Right lobe of liver (tissue), 6 donors: ENCODE results near the gene ITPA. TPM values are rescaled to one million over a fixed set of nuclear protein-coding genes. Genes with fewer than 3 reads are reported as not detected.

Source experiments
- ATAC-seq, 4 donors: fragments of 200-7000 bp; cut with Tn5 transposase; one replicate each; pipeline ENCODE4 v1.9.1; 2020; ENCODE audit warnings: mild to moderate bottlenecking in 4 of 4, moderate library complexity in 4 of 4
- DNase-seq, 3 donors: peaks; one replicate each; pipeline ENCODE4 v3.0.0-alpha.2; 2020
- H3K27ac ChIP-seq, 3 donors: fragments of 200-600 bp; one replicate each; pipeline ENCODE4 v1.8.0; 2022
- H3K27me3 ChIP-seq, 2 donors: fragments of 200-600 bp; one replicate each; pipeline ENCODE4 v1.8.0; 2022
- H3K36me3 ChIP-seq, 4 donors: fragments of 200-600 bp; sonication (generic) in 1 of 4; one replicate each; pipeline versions ENCODE4 v1.5.1 to v1.8.0; 2017 to 2022; ENCODE audit warnings: control low read depth in 1 of 4
- H3K4me1 ChIP-seq, 4 donors: fragments of 200-600 bp; sonication (generic) in 1 of 4; one replicate each; pipeline versions ENCODE4 v1.5.1 to v1.8.0; 2017 to 2022; ENCODE audit warnings: control low read depth in 1 of 4
- H3K4me3 ChIP-seq, 3 donors: fragments of 200-600 bp; one replicate each; pipeline ENCODE4 v1.8.0; 2022
- H3K9me3 ChIP-seq, 4 donors: fragments of 200-600 bp; sonication (generic) in 1 of 4; one replicate each; pipeline versions ENCODE4 v1.5.1 to v1.8.0; 2017 to 2022; ENCODE audit warnings: control low read depth in 1 of 4
- POLR2A ChIP-seq: fragments of 450-650 bp; IDR thresholded peaks from one replicate; pipeline ENCODE4 v1.6.1; 2017; ENCODE audit warnings: antibody characterized with exemption, mild to moderate bottlenecking
- WGBS: methylation state at CpG from one replicate; pipeline ENCODE4 v1.1.6; 2018; ENCODE audit warnings: low coverage, low lambda C conversion rate; ENCODE audit not compliant: insufficient coverage; ENCODE audit errors: missing lambda C conversion rate; 5-methylcytosine and 5-hydroxymethylcytosine counted together
- intact Hi-C, 2 donors: fragments of 100-400 bp; cut with DNase I; formaldehyde crosslinking; loops; one replicate each; pipeline versions ENCODE4 v1.11.2 to v1.14.1; 2022
- total RNA-seq, 6 experiments: library from RNA; depleted of rRNA in 2 of 6; stranded (reverse); fragments of >200 nt in 2 of 6; fragmentation: NEBNext Ultra II Directional in 3 of 6; extraction: Animal tissue kit (Norgen Biotek cat#: 25700) in 3 of 6; gene quantifications; one replicate each; pipeline versions ENCODE4 v1.1.0 to v1.2.4, GENCODE V29; 2016 to 2023
- TF ChIP-seq, protein P1 (sequence below), 4 donors: fragments of 200-600 bp in 3 of 4; fragments of 450-650 bp in 1 of 4; IDR thresholded peaks; one replicate each; pipeline versions ENCODE4 v1.5.1 to v1.8.0; 2016 to 2022; ENCODE audit warnings: antibody characterized with exemption in 4 of 4, mild to moderate bottlenecking in 2 of 4
- donor health status: DM: no; HTN: yes; CAD: no.
- donor health status: DM: no; HTN: no; CAD: no.
- donor health status: DM: no; HTN: no; CAD: no.
- donor health status: DM: no; HTN: yes; CAD: no.
- donor health status: DM: no; HTN: yes; CAD: no.

Gene ITPA
- total RNA-seq, 6 experiments from 2014 or later, result 17.5 to 38.8 (median 26.7) TPM

- Histone ChIP-seq H3K27me3 (no peaks in the 10 kb centered on the region), H3K4me1 (peaks cover 0 to 8% (median 0%) of the 10 kb centered on the region in 4 donors), H3K4me3 (no peak overlapping the region), H3K27ac (no peak overlapping the region), H3K9me3 (no peaks in the 10 kb centered on the region), H3K36me3 (no peaks in the 10 kb centered on the region)
- DNase-seq (no peak), ATAC-seq (no peak)
- TF ChIP-seq POLR2A, result no peak
- TF ChIP-seq, protein P1, sequence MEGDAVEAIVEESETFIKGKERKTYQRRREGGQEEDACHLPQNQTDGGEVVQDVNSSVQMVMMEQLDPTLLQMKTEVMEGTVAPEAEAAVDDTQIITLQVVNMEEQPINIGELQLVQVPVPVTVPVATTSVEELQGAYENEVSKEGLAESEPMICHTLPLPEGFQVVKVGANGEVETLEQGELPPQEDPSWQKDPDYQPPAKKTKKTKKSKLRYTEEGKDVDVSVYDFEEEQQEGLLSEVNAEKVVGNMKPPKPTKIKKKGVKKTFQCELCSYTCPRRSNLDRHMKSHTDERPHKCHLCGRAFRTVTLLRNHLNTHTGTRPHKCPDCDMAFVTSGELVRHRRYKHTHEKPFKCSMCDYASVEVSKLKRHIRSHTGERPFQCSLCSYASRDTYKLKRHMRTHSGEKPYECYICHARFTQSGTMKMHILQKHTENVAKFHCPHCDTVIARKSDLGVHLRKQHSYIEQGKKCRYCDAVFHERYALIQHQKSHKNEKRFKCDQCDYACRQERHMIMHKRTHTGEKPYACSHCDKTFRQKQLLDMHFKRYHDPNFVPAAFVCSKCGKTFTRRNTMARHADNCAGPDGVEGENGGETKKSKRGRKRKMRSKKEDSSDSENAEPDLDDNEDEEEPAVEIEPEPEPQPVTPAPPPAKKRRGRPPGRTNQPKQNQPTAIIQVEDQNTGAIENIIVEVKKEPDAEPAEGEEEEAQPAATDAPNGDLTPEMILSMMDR (IDR thresholded peaks at IDR 0.05), result no peak
- intact Hi-C loops, result no loop called here
- WGBS, result 80% methylated on average over 1 of the region's 25 CpGs
Observed at GRCh38 chr20:3233991-3234498, 24.7 kb downstream of the ITPA start.

- H3K27me3 ChIP-seq, result peaks cover 0 to 7% of the 10 kb centered on the region in 2 donors
- WGBS, result no CpG with 5 or more reads among the region's 4 CpGs
- H3K27ac ChIP-seq, result no peak overlapping the region
- H3K36me3 ChIP-seq, result no peaks in the 10 kb centered on the region
- DNase-seq, result no peak
- peaks cover 0 to 17% (median 0%) of the 10 kb centered on the region in 4 donors for H3K4me1 ChIP-seq
- ATAC-seq, result peak in 1 of 4 donors; percentile 9
- TF ChIP-seq, protein P1 (IDR thresholded peaks at IDR 0.05), result no peak
- TF ChIP-seq POLR2A, result no peak
- H3K9me3 ChIP-seq, result no peaks in the 10 kb centered on the region
- no peak overlapping the region for H3K4me3 ChIP-seq
- intact Hi-C loops, result no loop called here
Observed at GRCh38 chr20:3235666-3236324, 26.5 kb downstream of the ITPA start.

DNA sequence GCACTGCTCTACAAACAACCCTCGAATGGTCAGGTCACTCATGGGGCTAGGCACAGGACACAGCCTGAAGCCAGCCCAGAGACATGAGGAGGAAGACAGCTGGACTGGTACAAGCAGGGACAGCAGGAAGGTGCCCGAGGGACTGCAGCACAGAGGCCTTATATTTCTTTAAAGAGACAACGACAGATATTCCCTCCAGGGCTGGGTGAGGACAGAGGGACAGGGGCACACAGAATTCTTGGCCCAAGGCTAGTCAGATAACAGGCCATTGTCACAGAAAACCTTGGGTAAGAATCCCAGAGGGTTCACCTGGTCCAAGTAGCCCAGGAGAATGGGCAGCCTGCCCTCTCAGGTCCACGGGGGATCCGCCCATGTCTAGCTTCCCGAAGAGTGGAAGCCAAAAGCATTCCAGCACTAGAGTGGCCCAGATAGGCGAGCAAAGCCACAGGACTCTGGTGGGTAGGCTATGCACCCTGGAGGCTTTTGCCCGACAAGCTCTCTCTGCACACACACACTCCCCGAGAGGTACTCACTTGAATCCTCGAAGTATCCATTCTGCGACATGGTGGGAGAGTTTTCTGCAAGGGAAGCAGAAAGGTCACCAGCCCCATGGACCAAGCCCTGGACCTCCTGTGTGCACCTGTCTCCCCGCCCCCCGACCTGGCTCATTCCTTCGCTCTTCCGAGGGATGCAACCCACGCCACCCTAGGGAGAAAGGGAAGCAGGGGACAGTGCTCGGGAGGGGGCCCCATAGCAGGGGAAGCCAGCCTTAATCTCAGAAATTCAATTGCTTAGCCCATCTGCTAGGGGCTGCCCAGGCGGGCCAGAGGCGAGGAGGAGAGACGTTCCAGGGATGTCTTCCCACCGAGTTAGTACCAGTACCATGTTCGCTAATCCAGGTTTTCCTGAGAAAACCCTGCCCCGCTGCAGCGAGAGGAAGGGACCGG, 28.0 kb downstream of the ITPA start:
- H3K27me3 ChIP-seq, result peaks cover 0 to 7% of the 10 kb centered on the region in 2 donors
- H3K4me1 ChIP-seq, result peaks cover 0 to 17% (median 0%) of the 10 kb centered on the region in 4 donors
- H3K9me3 ChIP-seq, result no peaks in the 10 kb centered on the region
- no peak overlapping the region for H3K4me3 ChIP-seq
- no peak for DNase-seq
- no peaks in the 10 kb centered on the region for H3K36me3 ChIP-seq
- no peak for TF ChIP-seq POLR2A
- TF ChIP-seq, protein P1 (IDR thresholded peaks at IDR 0.05), result no peak
- 73% methylated on average over 2 of the region's 25 CpGs for WGBS
- ATAC-seq, result no peak
- H3K27ac ChIP-seq, result no peak overlapping the region
- intact Hi-C loops, result no loop called here

DNA sequence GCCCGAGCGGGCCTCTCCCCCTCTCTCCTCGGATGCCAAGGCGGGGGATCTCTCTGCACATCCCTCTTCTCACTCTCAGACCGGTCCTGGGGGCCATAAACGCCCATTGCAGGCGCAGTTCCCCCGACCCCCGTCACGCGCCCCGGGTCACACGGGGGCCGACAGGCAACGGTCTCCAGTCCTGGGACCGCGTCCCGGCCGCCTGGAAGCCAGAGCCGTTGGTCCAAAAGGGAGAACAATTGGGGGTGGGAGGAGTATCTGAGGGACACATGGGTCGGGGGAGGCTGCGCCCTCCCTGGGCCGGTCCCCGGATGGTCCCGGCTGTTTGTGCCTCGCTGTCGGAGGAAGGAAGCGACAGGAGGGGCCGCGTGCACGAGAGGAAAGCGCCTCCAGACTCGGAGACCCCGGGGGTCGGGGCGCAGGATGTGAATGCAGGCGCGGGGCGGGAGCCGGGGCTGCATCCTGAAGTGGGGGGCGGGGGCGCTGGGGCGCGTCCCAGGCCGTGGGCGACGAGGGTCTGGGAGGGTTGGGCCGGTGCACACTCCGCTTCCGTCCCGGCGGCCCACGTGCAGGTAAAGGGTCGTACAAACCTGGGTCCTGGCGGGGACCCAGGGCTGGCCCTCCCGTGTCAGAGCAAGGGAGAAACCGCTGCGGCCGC, 28.8 kb downstream of the ITPA start:
- no peak for ATAC-seq
- peak overlapping the region; percentile 52 to 72 (median 70) for H3K4me3 ChIP-seq
- 4% methylated on average over 5 of the region's 59 CpGs for WGBS
- DNase-seq, result no peak
- intact Hi-C loops, result no loop called here
- H3K27me3 ChIP-seq, result peaks cover 0 to 7% of the 10 kb centered on the region in 2 donors
- no peaks in the 10 kb centered on the region for H3K36me3 ChIP-seq
- TF ChIP-seq, protein P1 (IDR thresholded peaks at IDR 0.05), result no peak
- TF ChIP-seq POLR2A, result no peak
- H3K27ac ChIP-seq, result no peak overlapping the region
- H3K9me3 ChIP-seq, result no peaks in the 10 kb centered on the region
- peaks cover 0 to 17% (median 0%) of the 10 kb centered on the region in 4 donors for H3K4me1 ChIP-seq
